Small intestine (tissue), 7 donors: Measurements from ENCODE around the gene OBSCN. TPM values are rescaled to one million over a fixed set of nuclear protein-coding genes. Genes with fewer than 3 reads are reported as not detected.

Experiments used
- DNase-seq, 2 donors: peaks; one replicate each; pipeline versions ENCODE4 v3.0.0 to v3.0.0-alpha.2; 2013
- FAIRE-seq: peaks from 2 replicates; lab custom pipeline; 2012; peaks lifted over from hg19 to GRCh38; lab: Jason Lieb, UNC
- H3K27ac ChIP-seq, 3 donors: one replicate each; pipeline ENCODE4 v1.5.1; 2013; ENCODE audit warnings: low read length in 2 of 3, mild to moderate bottlenecking in 2 of 3, control low read depth in 1 of 3, inconsistent platforms in 1 of 3, low read depth in 1 of 3, moderate library complexity in 1 of 3
- H3K27me3 ChIP-seq, 3 donors: one replicate each; pipeline ENCODE4 v1.6.1; 2013; ENCODE audit warnings: low read length in 3 of 3, inconsistent platforms in 1 of 3; ENCODE audit not compliant: control insufficient read depth in 3 of 3, insufficient read depth in 3 of 3
- H3K36me3 ChIP-seq, 3 donors: one replicate each; pipeline ENCODE4 v1.6.1; 2013; ENCODE audit warnings: low read length in 3 of 3, inconsistent platforms in 1 of 3, low read depth in 1 of 3, mild to moderate bottlenecking in 1 of 3, moderate library complexity in 1 of 3; ENCODE audit not compliant: control insufficient read depth in 3 of 3, insufficient read depth in 2 of 3
- H3K4me1 ChIP-seq, 3 donors: one replicate each; pipeline ENCODE4 v1.6.1; 2013; ENCODE audit warnings: low read length in 2 of 3, inconsistent platforms in 1 of 3, low read depth in 1 of 3, mild to moderate bottlenecking in 1 of 3, moderate library complexity in 1 of 3; ENCODE audit not compliant: control insufficient read depth in 3 of 3, insufficient read depth in 2 of 3
- H3K4me3 ChIP-seq, 3 donors: one replicate each; pipeline ENCODE4 v1.5.1; 2013; ENCODE audit warnings: low read length in 3 of 3, control low read depth in 1 of 3, inconsistent platforms in 1 of 3, low read depth in 1 of 3, mild to moderate bottlenecking in 1 of 3, moderate library complexity in 1 of 3
- H3K9me3 ChIP-seq, 2 donors: one replicate each; pipeline ENCODE4 v1.6.1; 2013; ENCODE audit warnings: low read depth in 1 of 2, low read length in 1 of 2; ENCODE audit not compliant: control insufficient read depth in 2 of 2, insufficient read depth in 1 of 2
- WGBS, 3 donors: extraction: QIAGEN DNeasy Blood & Tissue Kit; methylation state at CpG; one replicate each; pipeline ENCODE4 v1.1.7; 2013; 5-methylcytosine and 5-hydroxymethylcytosine counted together
- polyA plus RNA-seq, 4 donors: library from polyadenylated mRNA; stranded (reverse) in 3 of 4; unstranded in 1 of 4; fragments of 200-250 nt in 3 of 4; fragments of 120-200 nt in 1 of 4; gene quantifications; one replicate each; pipeline versions ENCODE4 v1.2.1 to v1.2.3, GENCODE V29; 2013
- donor health status: healthy with polysubstance abuse.
- donor health status: control.
- donor health status: control.
- donor health status: Bipolar disorder and iron deficiency.
- donor health status: healthy.

Gene OBSCN
- polyA plus RNA-seq, 4 donors, result 3.6 to 36.2 (median 5.7) TPM

GRCh38 chr1:228212415-228212965 lies 4.6 kb downstream of the OBSCN start:
- peak in 1 of 2 donors; percentile 62 for DNase-seq
- H3K4me3 ChIP-seq, result peak overlapping the region in 2 of 3 donors; percentile 22 to 48
- no peak for FAIRE-seq

GRCh38 chr1:228212966-228213844 lies 5.4 kb downstream of the OBSCN start:
- DNase-seq (peak; percentile 85 to 94), FAIRE-seq (no peak)
- H3K27me3 ChIP-seq, result peaks cover 0 to 6% (median 0%) of the 10 kb centered on the region in 3 donors
- no peaks in the 10 kb centered on the region for H3K9me3 ChIP-seq
- H3K4me3 ChIP-seq, result peak overlapping the region; percentile 25 to 54 (median 48)
- peaks cover 0 to 32% (median 0%) of the 10 kb centered on the region in 3 donors for H3K36me3 ChIP-seq
- 1 to 2% (median 2%) methylated on average over 60 to 67 of the region's 67 CpGs for WGBS, 3 donors
- peak overlapping the region in 2 of 3 donors; percentile 22 to 63 for H3K27ac ChIP-seq
- peaks cover 0 to 3% (median 0%) of the 10 kb centered on the region in 3 donors for H3K4me1 ChIP-seq

More at GRCh38 chr1:228212415-228212965, 4.6 kb downstream of the OBSCN start:
- WGBS, 3 donors, result 21 to 49% (median 41%) methylated on average over 62 to 66 of the region's 66 CpGs
- Histone ChIP-seq H3K27ac (no peak overlapping the region), H3K9me3 (no peaks in the 10 kb centered on the region), H3K4me1 (peaks cover 0 to 6% (median 0%) of the 10 kb centered on the region in 3 donors), H3K27me3 (peaks cover 0 to 9% (median 0%) of the 10 kb centered on the region in 3 donors), H3K36me3 (peaks cover 0 to 28% (median 0%) of the 10 kb centered on the region in 3 donors)

GRCh38 chr1:228213917-228214808 lies 6.3 kb downstream of the OBSCN start:
- Histone ChIP-seq H3K4me1 (peaks cover 0 to 3% (median 0%) of the 10 kb centered on the region in 3 donors), H3K27me3 (peaks cover 0 to 4% (median 0%) of the 10 kb centered on the region in 3 donors), H3K4me3 (peak overlapping the region in 2 of 3 donors; percentile 48 to 50), H3K9me3 (no peaks in the 10 kb centered on the region), H3K36me3 (peaks cover 0 to 41% (median 0%) of the 10 kb centered on the region in 3 donors), H3K27ac (no peak overlapping the region)
- FAIRE-seq, result no peak
- WGBS, 3 donors, result 40 to 56% (median 50%) methylated on average over 40 to 48 of the region's 48 CpGs
- DNase-seq, result no peak

- 87 to 91% (median 89%) methylated on average over 21 to 23 of the region's 23 CpGs for WGBS, 3 donors
- H3K4me1 ChIP-seq, result peaks cover 0 to 3% (median 0%) of the 10 kb centered on the region in 3 donors
- peaks cover 0 to 51% (median 0%) of the 10 kb centered on the region in 3 donors for H3K36me3 ChIP-seq
- H3K27ac ChIP-seq, result no peak overlapping the region
- H3K9me3 ChIP-seq, result no peaks in the 10 kb centered on the region
- H3K27me3 ChIP-seq, result peaks cover 0 to 4% (median 0%) of the 10 kb centered on the region in 3 donors
- no peak overlapping the region for H3K4me3 ChIP-seq
- DNase-seq, result no peak
- no peak for FAIRE-seq
Observed at GRCh38 chr1:228214921-228215662, 7.2 kb downstream of the OBSCN start.

GRCh38 chr1:228215663-228216116 lies 7.8 kb downstream of the OBSCN start:
- H3K27ac ChIP-seq, result no peak overlapping the region
- no peak for DNase-seq
- H3K4me3 ChIP-seq, result no peak overlapping the region
- peaks cover 0 to 56% (median 0%) of the 10 kb centered on the region in 3 donors for H3K36me3 ChIP-seq
- no peak for FAIRE-seq
- peaks cover 0 to 4% (median 0%) of the 10 kb centered on the region in 3 donors for H3K27me3 ChIP-seq
- no peaks in the 10 kb centered on the region for H3K9me3 ChIP-seq
- H3K4me1 ChIP-seq, result peaks cover 0 to 3% (median 0%) of the 10 kb centered on the region in 3 donors
- WGBS, 3 donors, result 89 to 92% (median 91%) methylated on average over 11 to 13 of the region's 13 CpGs

- Histone ChIP-seq H3K4me1 (peaks cover 0 to 3% (median 0%) of the 10 kb centered on the region in 3 donors), H3K27ac (no peak overlapping the region), H3K4me3 (no peak overlapping the region), H3K9me3 (no peaks in the 10 kb centered on the region), H3K36me3 (peaks cover 0 to 55% (median 0%) of the 10 kb centered on the region in 3 donors), H3K27me3 (peaks cover 0 to 4% (median 0%) of the 10 kb centered on the region in 3 donors)
- DNase-seq (no peak), FAIRE-seq (no peak)
- 79 to 89% (median 85%) methylated on average over 46 to 53 of the region's 53 CpGs for WGBS, 3 donors
Observed at GRCh38 chr1:228216371-228217320, 8.8 kb downstream of the OBSCN start.
